ENCODE results near the gene KRT38.

KRT38 gene

DNA sequence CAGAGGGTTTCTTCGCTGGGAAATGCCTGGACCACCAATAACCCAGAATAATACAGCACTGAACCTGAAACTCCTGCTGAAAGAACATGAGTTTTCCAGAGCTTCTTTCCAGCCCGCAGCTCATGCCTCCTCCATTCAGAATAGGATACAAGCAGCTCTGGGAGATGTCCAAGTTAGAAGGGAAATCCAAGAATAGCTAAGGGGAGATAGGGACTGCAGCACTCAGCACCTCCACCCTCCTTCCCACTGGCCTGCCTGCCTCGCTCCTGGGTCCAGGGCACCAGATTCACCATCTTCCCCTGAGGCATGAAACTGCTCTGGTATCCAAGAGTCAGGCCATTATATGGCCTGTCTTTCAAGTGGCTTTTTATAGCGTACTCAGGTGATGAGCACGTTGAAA is 47.5 kb downstream of the KRT38 start:
- H3K27me3 ChIP-seq (ENCODE audit: insufficient read depth, low read depth, severe bottlenecking): peaks cover 98% of the 10 kb centered on the region
- H3K9me3 ChIP-seq (ENCODE audit: severe bottlenecking): peaks cover 3% of the 10 kb centered on the region
- TF ChIP-seq, protein P1, sequence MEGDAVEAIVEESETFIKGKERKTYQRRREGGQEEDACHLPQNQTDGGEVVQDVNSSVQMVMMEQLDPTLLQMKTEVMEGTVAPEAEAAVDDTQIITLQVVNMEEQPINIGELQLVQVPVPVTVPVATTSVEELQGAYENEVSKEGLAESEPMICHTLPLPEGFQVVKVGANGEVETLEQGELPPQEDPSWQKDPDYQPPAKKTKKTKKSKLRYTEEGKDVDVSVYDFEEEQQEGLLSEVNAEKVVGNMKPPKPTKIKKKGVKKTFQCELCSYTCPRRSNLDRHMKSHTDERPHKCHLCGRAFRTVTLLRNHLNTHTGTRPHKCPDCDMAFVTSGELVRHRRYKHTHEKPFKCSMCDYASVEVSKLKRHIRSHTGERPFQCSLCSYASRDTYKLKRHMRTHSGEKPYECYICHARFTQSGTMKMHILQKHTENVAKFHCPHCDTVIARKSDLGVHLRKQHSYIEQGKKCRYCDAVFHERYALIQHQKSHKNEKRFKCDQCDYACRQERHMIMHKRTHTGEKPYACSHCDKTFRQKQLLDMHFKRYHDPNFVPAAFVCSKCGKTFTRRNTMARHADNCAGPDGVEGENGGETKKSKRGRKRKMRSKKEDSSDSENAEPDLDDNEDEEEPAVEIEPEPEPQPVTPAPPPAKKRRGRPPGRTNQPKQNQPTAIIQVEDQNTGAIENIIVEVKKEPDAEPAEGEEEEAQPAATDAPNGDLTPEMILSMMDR (IDR thresholded peaks at IDR 0.05; ENCODE audit: low read depth, low read length): no peak
- no peak for DNase-seq
- no peaks in the 10 kb centered on the region for H3K36me3 ChIP-seq
- no peak overlapping the region for H3K27ac ChIP-seq
- H3K4me3 ChIP-seq (ENCODE audit: low read depth, low read length): no peak overlapping the region

DNA sequence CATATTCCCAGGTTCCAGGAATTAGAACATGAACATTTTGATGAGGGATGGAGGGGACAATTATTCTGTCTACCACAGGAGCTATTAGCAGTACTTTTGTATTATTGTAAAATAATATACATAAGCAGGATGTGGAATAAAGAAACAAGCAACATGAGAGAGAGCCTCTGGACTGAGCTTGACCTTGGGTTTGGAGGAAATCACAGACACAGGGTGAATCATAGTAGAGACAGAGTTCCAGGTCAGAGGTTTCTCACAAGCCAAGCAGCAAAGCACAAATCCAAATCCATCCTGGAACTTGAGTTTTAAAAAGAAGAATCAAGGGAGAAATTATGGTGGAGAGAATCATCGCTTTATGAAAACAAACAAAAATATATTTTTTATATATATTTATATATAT is 48.5 kb downstream of the KRT38 start:
- TF ChIP-seq, protein P1 (IDR thresholded peaks at IDR 0.05; ENCODE audit: low read depth, low read length): no peak
- DNase-seq: no peak
- H3K27ac ChIP-seq: no peak overlapping the region
- no peaks in the 10 kb centered on the region for H3K36me3 ChIP-seq
- H3K4me3 ChIP-seq (ENCODE audit: low read depth, low read length): no peak overlapping the region
- peaks cover 5% of the 10 kb centered on the region for H3K9me3 ChIP-seq (ENCODE audit: severe bottlenecking)
- H3K27me3 ChIP-seq (ENCODE audit: insufficient read depth, low read depth, severe bottlenecking): peaks cover 98% of the 10 kb centered on the region

DNA sequence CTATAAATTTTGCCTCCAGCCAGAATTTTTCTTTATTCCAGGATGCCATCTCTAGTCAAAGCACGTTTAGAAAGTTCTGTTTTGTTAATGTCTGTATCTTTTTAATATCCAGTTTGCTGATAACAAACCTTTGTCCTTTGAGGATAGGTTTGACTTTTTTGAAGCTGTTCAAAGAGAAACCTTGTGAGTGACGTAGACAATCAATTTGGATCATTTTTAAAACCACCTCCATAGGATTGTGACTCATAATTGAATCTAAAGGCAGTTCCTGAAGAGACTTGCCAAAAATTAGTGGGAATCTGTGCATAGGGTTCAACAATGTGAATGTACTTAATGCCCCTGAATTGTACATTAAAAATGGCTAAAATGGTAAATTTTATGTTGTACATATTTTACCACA is 49.2 kb downstream of the KRT38 start:
- Histone ChIP-seq H3K27me3 (ENCODE audit: insufficient read depth, low read depth, severe bottlenecking) (peaks cover 98% of the 10 kb centered on the region), H3K27ac (no peak overlapping the region), H3K36me3 (no peaks in the 10 kb centered on the region), H3K4me3 (ENCODE audit: low read depth, low read length) (no peak overlapping the region), H3K9me3 (ENCODE audit: severe bottlenecking) (peaks cover 12% of the 10 kb centered on the region)
- TF ChIP-seq, protein P1 (IDR thresholded peaks at IDR 0.05; ENCODE audit: low read depth, low read length): no peak
- DNase-seq: no peak

DNA sequence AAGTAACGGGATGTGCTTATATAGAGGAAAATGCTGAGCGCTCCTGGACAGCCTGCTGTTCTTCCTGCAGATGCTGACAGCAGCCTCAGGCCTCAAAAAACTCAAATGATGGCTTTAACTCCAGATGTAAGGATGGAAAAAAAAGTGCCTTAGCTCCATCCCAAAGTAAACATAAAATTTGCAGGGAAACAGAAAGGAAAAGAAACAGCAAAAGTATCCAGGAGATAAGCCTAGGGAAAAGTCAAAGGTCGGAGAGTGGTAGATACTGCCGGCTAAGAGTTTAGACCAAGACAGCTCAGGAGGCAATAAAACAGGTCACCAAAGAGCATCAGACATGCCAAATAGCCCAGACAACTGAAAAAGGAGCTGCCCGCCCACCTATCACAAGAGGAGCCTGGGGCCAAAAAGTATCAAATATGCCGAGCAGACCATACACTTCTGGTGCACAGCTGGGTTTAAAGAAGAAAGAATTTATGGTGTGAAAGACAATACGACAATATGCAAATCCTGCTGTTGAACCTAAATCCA is 50.3 kb downstream of the KRT38 start:
- TF ChIP-seq, protein P1 (IDR thresholded peaks at IDR 0.05; ENCODE audit: low read depth, low read length): no peak
- no peak for DNase-seq
- no peaks in the 10 kb centered on the region for H3K36me3 ChIP-seq
- no peak overlapping the region for H3K4me3 ChIP-seq (ENCODE audit: low read depth, low read length)
- no peak overlapping the region for H3K27ac ChIP-seq
- H3K27me3 ChIP-seq (ENCODE audit: insufficient read depth, low read depth, severe bottlenecking): peaks cover 95% of the 10 kb centered on the region
- H3K9me3 ChIP-seq (ENCODE audit: severe bottlenecking): peaks cover 18% of the 10 kb centered on the region

DNA sequence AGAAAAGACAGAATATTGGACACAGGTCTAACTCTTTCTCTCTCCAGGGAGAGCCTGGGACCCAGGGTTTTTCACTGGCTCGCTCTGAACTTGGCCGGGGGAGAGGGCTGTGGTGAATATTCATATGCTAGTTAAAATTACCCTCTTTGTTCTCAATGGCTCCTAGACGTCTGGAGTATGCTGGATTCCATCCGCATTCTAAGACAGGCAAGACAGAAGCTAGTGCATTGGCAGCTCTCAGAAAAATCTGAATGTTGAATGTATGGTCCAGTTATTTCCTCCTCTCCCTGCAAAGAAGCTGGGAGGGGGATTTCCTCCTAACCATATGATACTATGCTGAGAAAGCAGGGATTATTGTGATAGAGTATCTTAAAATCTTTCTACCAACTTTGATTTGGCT is 53.1 kb downstream of the KRT38 start:
- no peak overlapping the region for H3K4me3 ChIP-seq (ENCODE audit: low read depth, low read length)
- no peaks in the 10 kb centered on the region for H3K36me3 ChIP-seq
- DNase-seq: no peak
- no peak overlapping the region for H3K27ac ChIP-seq
- TF ChIP-seq, protein P1 (IDR thresholded peaks at IDR 0.05; ENCODE audit: low read depth, low read length): no peak
- H3K9me3 ChIP-seq (ENCODE audit: severe bottlenecking): peaks cover 16% of the 10 kb centered on the region
- peaks cover 94% of the 10 kb centered on the region for H3K27me3 ChIP-seq (ENCODE audit: insufficient read depth, low read depth, severe bottlenecking)

DNA sequence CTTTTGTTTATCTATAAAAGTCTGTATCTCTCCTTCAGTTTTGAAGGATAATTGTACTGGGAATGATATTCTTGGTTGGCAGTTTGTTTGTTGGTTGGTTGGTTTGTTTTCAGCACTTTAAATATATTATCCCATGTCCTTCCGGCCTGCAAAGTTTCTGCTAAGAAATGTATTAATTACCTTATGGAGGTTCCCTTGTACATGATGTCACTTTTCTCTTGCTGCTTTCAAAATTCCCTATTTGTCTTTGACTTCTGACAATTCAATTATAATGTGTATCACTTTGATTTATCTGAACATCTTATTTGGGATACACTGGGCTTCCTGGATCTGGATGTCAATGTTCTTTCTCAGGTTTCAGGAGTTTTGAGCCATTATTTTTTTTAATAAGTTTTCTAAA is 54.6 kb downstream of the KRT38 start:
- H3K4me3 ChIP-seq (ENCODE audit: low read depth, low read length): no peak overlapping the region
- no peak for DNase-seq
- peaks cover 16% of the 10 kb centered on the region for H3K9me3 ChIP-seq (ENCODE audit: severe bottlenecking)
- no peak overlapping the region for H3K27ac ChIP-seq
- no peaks in the 10 kb centered on the region for H3K36me3 ChIP-seq
- TF ChIP-seq, protein P1 (IDR thresholded peaks at IDR 0.05; ENCODE audit: low read depth, low read length): no peak
- peaks cover 95% of the 10 kb centered on the region for H3K27me3 ChIP-seq (ENCODE audit: insufficient read depth, low read depth, severe bottlenecking)

Measured in WERI-Rb-1 (cell line).